ENCODE results near the gene ATG2B. TPM values are rescaled to one million over a fixed set of nuclear protein-coding genes. Genes with fewer than 3 reads are reported as not detected.

ATG2B gene
- polyA plus RNA-seq, 2 of the 4 experiments (the other 2 are of a cell fraction), result 7.1 to 17.0 TPM

DNA sequence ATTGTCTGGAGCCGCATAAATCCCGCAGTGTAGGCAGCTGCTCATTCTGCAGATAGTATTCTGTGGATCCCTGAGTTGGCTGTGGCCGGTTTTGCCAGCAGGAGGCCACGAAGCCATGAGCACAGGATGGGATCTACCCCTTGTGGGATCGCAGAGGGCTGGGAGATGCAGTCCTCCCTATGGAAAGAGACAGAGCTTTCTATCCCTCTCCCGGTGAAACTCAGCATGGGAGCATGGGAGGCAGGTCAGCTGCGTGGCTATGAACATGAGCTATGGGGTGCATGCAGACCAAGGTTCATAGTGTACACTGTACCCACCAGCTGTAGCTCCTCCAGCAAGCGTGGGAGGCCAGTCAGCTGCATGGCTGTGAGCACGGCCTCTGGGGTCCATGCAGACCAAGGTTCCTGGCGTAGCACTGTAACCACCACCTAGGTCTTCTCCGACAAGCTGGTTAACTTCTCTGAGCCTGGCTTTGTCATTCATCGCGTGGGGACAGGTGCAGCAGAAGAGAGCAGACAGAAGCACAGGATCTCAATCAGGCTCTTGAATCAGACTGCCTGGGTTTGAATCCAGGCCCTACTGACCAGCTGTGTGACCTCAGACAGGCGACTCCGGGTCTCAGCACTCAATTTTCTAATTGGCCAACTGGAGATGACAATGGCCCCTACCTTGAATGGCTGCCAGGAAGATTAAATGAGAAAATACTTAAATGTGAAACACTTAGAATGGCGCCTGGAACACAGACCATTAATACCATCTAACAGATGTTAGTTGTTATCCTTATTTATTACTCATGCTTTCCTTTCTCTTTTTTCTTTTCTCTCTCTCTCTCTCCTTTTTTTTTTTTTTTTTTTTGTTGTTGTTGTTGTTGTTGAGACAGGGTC lies 101.1 kb downstream of the ATG2B start:
- DNase-seq (ENCODE audit: low read depth in 1 of 2, low spot score in 1 of 2) (no peak), ATAC-seq (peak in 1 of 2 experiments; percentile 71; a peak in 3 of 6 replicates), FAIRE-seq (no peak)
- H3K9me3 ChIP-seq, result peaks cover 8% of the 10 kb centered on the region
- peak overlapping the region; percentile 57; the same call in 1 of the 3 replicates for H3K4me2 ChIP-seq
- H3K4me3 ChIP-seq, result no peak overlapping the region
- ChIA-PET CTCF (interaction anchor here (0.7 to 7.0 kb wide), 8 partner anchors 10 to 699 kb away, joined by 3 to 65 read pairs (median 4); no protein-coding TSS in a partner anchor), POLR2A (no interaction called here)
- 74% methylated on average over 16 of the region's 16 CpGs for WGBS (ENCODE audit: missing lambda C conversion rate)
- peak overlapping the region; percentile 62 to 64; a peak in 5 of 6 replicates for H3K27ac ChIP-seq
- TF ChIP-seq, protein P1, sequence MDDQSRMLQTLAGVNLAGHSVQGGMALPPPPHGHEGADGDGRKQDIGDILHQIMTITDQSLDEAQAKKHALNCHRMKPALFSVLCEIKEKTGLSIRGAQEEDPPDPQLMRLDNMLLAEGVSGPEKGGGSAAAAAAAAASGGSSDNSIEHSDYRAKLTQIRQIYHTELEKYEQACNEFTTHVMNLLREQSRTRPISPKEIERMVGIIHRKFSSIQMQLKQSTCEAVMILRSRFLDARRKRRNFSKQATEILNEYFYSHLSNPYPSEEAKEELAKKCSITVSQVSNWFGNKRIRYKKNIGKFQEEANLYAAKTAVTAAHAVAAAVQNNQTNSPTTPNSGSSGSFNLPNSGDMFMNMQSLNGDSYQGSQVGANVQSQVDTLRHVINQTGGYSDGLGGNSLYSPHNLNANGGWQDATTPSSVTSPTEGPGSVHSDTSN (IDR thresholded peaks at IDR 0.05), result no peak
- TF ChIP-seq, protein P2, sequence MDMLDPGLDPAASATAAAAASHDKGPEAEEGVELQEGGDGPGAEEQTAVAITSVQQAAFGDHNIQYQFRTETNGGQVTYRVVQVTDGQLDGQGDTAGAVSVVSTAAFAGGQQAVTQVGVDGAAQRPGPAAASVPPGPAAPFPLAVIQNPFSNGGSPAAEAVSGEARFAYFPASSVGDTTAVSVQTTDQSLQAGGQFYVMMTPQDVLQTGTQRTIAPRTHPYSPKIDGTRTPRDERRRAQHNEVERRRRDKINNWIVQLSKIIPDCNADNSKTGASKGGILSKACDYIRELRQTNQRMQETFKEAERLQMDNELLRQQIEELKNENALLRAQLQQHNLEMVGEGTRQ (IDR thresholded peaks at IDR 0.05), result no peak
- TF ChIP-seq CBX2 (IDR thresholded peaks at IDR 0.05; ENCODE audit: borderline replicate concordance, low read depth), result no peak
- TF ChIP-seq, protein P3, sequence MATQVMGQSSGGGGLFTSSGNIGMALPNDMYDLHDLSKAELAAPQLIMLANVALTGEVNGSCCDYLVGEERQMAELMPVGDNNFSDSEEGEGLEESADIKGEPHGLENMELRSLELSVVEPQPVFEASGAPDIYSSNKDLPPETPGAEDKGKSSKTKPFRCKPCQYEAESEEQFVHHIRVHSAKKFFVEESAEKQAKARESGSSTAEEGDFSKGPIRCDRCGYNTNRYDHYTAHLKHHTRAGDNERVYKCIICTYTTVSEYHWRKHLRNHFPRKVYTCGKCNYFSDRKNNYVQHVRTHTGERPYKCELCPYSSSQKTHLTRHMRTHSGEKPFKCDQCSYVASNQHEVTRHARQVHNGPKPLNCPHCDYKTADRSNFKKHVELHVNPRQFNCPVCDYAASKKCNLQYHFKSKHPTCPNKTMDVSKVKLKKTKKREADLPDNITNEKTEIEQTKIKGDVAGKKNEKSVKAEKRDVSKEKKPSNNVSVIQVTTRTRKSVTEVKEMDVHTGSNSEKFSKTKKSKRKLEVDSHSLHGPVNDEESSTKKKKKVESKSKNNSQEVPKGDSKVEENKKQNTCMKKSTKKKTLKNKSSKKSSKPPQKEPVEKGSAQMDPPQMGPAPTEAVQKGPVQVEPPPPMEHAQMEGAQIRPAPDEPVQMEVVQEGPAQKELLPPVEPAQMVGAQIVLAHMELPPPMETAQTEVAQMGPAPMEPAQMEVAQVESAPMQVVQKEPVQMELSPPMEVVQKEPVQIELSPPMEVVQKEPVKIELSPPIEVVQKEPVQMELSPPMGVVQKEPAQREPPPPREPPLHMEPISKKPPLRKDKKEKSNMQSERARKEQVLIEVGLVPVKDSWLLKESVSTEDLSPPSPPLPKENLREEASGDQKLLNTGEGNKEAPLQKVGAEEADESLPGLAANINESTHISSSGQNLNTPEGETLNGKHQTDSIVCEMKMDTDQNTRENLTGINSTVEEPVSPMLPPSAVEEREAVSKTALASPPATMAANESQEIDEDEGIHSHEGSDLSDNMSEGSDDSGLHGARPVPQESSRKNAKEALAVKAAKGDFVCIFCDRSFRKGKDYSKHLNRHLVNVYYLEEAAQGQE (IDR thresholded peaks at IDR 0.05), result no peak
- TF ChIP-seq NR3C1 (IDR thresholded peaks at IDR 0.05), result no peak
- TF ChIP-seq, protein P4, sequence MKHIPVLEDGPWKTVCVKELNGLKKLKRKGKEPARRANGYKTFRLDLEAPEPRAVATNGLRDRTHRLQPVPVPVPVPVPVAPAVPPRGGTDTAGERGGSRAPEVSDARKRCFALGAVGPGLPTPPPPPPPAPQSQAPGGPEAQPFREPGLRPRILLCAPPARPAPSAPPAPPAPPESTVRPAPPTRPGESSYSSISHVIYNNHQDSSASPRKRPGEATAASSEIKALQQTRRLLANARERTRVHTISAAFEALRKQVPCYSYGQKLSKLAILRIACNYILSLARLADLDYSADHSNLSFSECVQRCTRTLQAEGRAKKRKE (CRISPR knock-in tag; IDR thresholded peaks at IDR 0.05; ENCODE audit: low read depth), result no peak
- TF ChIP-seq HOXB13 (CRISPR knock-in tag; IDR thresholded peaks at IDR 0.05; ENCODE audit: low read depth), result no peak
- no peak for TF ChIP-seq MAZ (IDR thresholded peaks at IDR 0.05; ENCODE audit: borderline replicate concordance, low read depth, low read length)
- no peak for TF ChIP-seq RFX5 (IDR thresholded peaks at IDR 0.05)
- TF ChIP-seq NFE2L2 (conservative IDR thresholded peaks at IDR 0.05; ENCODE audit: low read length), result no peak
- no peak for TF ChIP-seq TFCP2L1 (CRISPR knock-in tag; IDR thresholded peaks at IDR 0.05)
- no peak for TF ChIP-seq ZSCAN20 (CRISPR knock-in tag; IDR thresholded peaks at IDR 0.05)
- no peak for TF ChIP-seq FOXS1 (CRISPR knock-in tag; IDR thresholded peaks at IDR 0.05)
- TF ChIP-seq BHLHE40 (IDR thresholded peaks at IDR 0.05; ENCODE audit: low read depth, low read length), result no peak
- no peak for TF ChIP-seq ZC3H11A (IDR thresholded peaks at IDR 0.05)
- TF ChIP-seq HOXB5 (CRISPR knock-in tag; IDR thresholded peaks at IDR 0.05), result no peak
- no peak for TF ChIP-seq CEBPB (IDR thresholded peaks at IDR 0.05)
- no peak for TF ChIP-seq SREBF2 (IDR thresholded peaks at IDR 0.05)
- TF ChIP-seq, protein P5, sequence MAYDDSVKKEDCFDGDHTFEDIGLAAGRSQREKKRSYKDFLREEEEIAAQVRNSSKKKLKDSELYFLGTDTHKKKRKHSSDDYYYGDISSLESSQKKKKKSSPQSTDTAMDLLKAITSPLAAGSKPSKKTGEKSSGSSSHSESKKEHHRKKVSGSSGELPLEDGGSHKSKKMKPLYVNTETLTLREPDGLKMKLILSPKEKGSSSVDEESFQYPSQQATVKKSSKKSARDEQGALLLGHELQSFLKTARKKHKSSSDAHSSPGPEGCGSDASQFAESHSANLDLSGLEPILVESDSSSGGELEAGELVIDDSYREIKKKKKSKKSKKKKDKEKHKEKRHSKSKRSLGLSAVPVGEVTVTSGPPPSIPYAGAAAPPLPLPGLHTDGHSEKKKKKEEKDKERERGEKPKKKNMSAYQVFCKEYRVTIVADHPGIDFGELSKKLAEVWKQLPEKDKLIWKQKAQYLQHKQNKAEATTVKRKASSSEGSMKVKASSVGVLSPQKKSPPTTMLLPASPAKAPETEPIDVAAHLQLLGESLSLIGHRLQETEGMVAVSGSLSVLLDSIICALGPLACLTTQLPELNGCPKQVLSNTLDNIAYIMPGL (CRISPR knock-in tag; IDR thresholded peaks at IDR 0.05; ENCODE audit: borderline replicate concordance), result no peak
- TF ChIP-seq JUNB (IDR thresholded peaks at IDR 0.05), result no peak
- peaks cover 21% of the 10 kb centered on the region for H3K4me1 ChIP-seq
